H1 (cell line): ENCODE data around the gene MTFMT.

Experiments used
- CHD2 ChIP-seq: IDR thresholded peaks from 2 replicates; pipeline ENCODE4 v1.6.1; 2012; ENCODE audit warnings: low read length, improper control_type of control experiment
- JUND ChIP-seq: IDR thresholded peaks from 2 replicates; pipeline ENCODE4 v1.6.1; 2011; ENCODE audit warnings: mild to moderate bottlenecking, improper control_type of control experiment, low read length
- KDM1A ChIP-seq: fragments of 200-600, 300-600 bp; sonication (generic); IDR thresholded peaks from 2 replicates; pipeline ENCODE4 v1.7.1; 2016; ENCODE audit warnings: mild to moderate bottlenecking, low read length, borderline replicate concordance
- KDM5A ChIP-seq: fragments of 200-600 bp; IDR thresholded peaks from 2 replicates; pipeline ENCODE4 v1.7.1; 2012; ENCODE audit warnings: mild to moderate bottlenecking, low read length, inconsistent platforms, mixed read lengths
- POLR2AphosphoS5 ChIP-seq: IDR thresholded peaks from 2 replicates; pipeline ENCODE4 v1.6.1; 2011; ENCODE audit warnings: low read depth, low read length
- TAF7 ChIP-seq: optimal IDR thresholded peaks from 2 replicates; pipeline ENCODE3; 2011; ENCODE audit warnings: low read depth, mild to moderate bottlenecking, inconsistent platforms, low read length, moderate library complexity, borderline replicate concordance
- TF ChIP-seq, protein P1 (sequence below): IDR thresholded peaks from 2 replicates; pipeline ENCODE4 v1.6.1; 2012; ENCODE audit warnings: inconsistent platforms
- TF ChIP-seq, protein P2 (sequence below), 3 experiments: IDR thresholded peaks; 1 replicate in 2 of 3; 2 replicates in 1 of 3; pipeline versions ENCODE4 v1.5.1 to v1.6.1; 2011; ENCODE audit warnings: low read length in 3 of 3, mild to moderate bottlenecking in 3 of 3, inconsistent platforms in 2 of 3, low read depth in 1 of 3, moderate library complexity in 1 of 3; ENCODE audit not compliant: insufficient read depth in 1 of 3; ENCODE audit errors: control extremely low read depth in 1 of 3

GRCh38 chr15:65051266-65051665 is 21.8 kb upstream of the MTFMT start:
- TF ChIP-seq CHD2 (no peak), POLR2AphosphoS5 (no peak), KDM1A (no peak), TAF7 (no peak), JUND (no peak), KDM5A (no peak)
- TF ChIP-seq, protein P1, sequence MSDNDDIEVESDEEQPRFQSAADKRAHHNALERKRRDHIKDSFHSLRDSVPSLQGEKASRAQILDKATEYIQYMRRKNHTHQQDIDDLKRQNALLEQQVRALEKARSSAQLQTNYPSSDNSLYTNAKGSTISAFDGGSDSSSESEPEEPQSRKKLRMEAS: no peak
- TF ChIP-seq, protein P2, sequence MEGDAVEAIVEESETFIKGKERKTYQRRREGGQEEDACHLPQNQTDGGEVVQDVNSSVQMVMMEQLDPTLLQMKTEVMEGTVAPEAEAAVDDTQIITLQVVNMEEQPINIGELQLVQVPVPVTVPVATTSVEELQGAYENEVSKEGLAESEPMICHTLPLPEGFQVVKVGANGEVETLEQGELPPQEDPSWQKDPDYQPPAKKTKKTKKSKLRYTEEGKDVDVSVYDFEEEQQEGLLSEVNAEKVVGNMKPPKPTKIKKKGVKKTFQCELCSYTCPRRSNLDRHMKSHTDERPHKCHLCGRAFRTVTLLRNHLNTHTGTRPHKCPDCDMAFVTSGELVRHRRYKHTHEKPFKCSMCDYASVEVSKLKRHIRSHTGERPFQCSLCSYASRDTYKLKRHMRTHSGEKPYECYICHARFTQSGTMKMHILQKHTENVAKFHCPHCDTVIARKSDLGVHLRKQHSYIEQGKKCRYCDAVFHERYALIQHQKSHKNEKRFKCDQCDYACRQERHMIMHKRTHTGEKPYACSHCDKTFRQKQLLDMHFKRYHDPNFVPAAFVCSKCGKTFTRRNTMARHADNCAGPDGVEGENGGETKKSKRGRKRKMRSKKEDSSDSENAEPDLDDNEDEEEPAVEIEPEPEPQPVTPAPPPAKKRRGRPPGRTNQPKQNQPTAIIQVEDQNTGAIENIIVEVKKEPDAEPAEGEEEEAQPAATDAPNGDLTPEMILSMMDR (IDR thresholded peaks at IDR 0.05; ENCODE audit: control extremely low read depth in 1 of 3, insufficient read depth in 1 of 3, low read depth in 1 of 3, low read length in 3 of 3): no peak
